Heart left ventricle (tissue), 13 donors: Measurements from ENCODE around the gene DCAF4L1.

Experiments
- POLR2A ChIP-seq, 2 donors: fragments of 450-650 bp; IDR thresholded peaks; one replicate each; pipeline ENCODE4 v1.6.1; 2017; ENCODE audit warnings: antibody characterized with exemption in 2 of 2, mild to moderate bottlenecking in 2 of 2, moderate library complexity in 2 of 2
- TF ChIP-seq, protein P1 (sequence below), 12 donors: fragments of 200-600 bp; sonication (generic) in 4 of 12; IDR thresholded peaks; one replicate each; pipeline versions ENCODE4 v1.5.0 to v1.8.0; 2018 to 2022; ENCODE audit warnings: antibody characterized with exemption in 12 of 12, mild to moderate bottlenecking in 5 of 12
- donor health status: ischemic (EF 13 %, LVEDD 7.1; RV severe dilation, severe dysfunction).
- donor health status: DM: no; HTN: yes; CAD: no.
- donor health status: DM: no; HTN: no; CAD: no.
- donor health status: ischemic (EF 25% LVEDD 6.9; RV normal size, moderate dysfunction).
- donor health status: ischemic (EF 25% LVEDD 5.7; RV mildly dilated, moderate dysfunction).
- donor health status: ischemic (EF 35%, LVEDD 5.7; RV mildly dilated, moderate dysfunction).
- donor health status: nonischemic (EF 11% LVEDD 7.7; RV severe dilation, severe dysfunction).
- donor health status: DM: yes; HTN: yes; CAD: no.
- donor health status: PGD.
- donor health status: ischemic (EF 29% LVEDD 5.4; RV normal size, mild dysfunction).
- donor health status: nonischemic (EF 23%, LVEDD 6.1; RV moderate dilation, normal function).

DNA sequence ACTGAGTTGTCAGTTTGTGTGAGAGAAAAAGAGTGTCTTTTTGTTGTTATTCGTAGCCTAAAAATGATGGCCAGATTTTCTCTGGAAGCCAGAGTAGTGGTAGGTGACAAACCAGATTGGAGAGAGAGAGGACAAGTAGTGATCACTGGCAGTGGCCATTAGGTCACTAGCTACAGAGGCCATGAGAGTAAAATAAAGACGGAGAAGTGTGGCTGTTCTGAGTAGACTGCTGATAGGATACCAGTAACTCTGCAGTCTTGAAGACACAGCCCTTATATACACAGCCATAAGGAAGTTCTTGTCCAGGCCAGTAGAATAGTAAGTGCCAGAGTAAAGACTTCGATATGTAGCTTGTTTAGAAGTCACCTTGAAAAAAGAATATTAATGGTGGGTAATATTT lies 16.5 kb downstream of the DCAF4L1 start:
- TF ChIP-seq POLR2A (IDR thresholded peaks at IDR 0.05) = no peak
- TF ChIP-seq, protein P1, sequence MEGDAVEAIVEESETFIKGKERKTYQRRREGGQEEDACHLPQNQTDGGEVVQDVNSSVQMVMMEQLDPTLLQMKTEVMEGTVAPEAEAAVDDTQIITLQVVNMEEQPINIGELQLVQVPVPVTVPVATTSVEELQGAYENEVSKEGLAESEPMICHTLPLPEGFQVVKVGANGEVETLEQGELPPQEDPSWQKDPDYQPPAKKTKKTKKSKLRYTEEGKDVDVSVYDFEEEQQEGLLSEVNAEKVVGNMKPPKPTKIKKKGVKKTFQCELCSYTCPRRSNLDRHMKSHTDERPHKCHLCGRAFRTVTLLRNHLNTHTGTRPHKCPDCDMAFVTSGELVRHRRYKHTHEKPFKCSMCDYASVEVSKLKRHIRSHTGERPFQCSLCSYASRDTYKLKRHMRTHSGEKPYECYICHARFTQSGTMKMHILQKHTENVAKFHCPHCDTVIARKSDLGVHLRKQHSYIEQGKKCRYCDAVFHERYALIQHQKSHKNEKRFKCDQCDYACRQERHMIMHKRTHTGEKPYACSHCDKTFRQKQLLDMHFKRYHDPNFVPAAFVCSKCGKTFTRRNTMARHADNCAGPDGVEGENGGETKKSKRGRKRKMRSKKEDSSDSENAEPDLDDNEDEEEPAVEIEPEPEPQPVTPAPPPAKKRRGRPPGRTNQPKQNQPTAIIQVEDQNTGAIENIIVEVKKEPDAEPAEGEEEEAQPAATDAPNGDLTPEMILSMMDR (IDR thresholded peaks at IDR 0.05) = no peak
